Loucy (cell line): Measurements from ENCODE around the gene PRR30.

Experiments used
- H2AFZ ChIP-seq: fragments of 200-600 bp; sonication (generic); 2 replicates; pipeline ENCODE4 v1.6.0; 2016; ENCODE audit warnings: antibody characterized with exemption, mild to moderate bottlenecking, low read length, moderate library complexity
- H3F3A ChIP-seq: fragments of 200-600 bp; 2 replicates; pipeline ENCODE4 v1.6.0; 2016; ENCODE audit warnings: antibody characterized with exemption, low read depth, mild to moderate bottlenecking
- H3K27me3 ChIP-seq: fragments of 200-600 bp; sonication (generic); 2 replicates; pipeline ENCODE4 v1.6.1; 2014; ENCODE audit warnings: low read length, mild to moderate bottlenecking; ENCODE audit not compliant: insufficient read depth, poor library complexity, severe bottlenecking
- H3K36me3 ChIP-seq: fragments of 200-600 bp; sonication (generic); 2 replicates; pipeline ENCODE4 v1.6.1; 2016; ENCODE audit warnings: low read length; ENCODE audit not compliant: insufficient read depth
- H3K4me1 ChIP-seq: fragments of 200-600 bp; sonication (generic); 2 replicates; pipeline ENCODE4 v1.5.1; 2014; ENCODE audit warnings: low read length, mild to moderate bottlenecking; ENCODE audit not compliant: insufficient read depth, poor library complexity, severe bottlenecking
- H3K4me2 ChIP-seq: fragments of 200-600 bp; sonication (generic); 2 replicates; pipeline ENCODE4 v1.6.0; 2014; ENCODE audit warnings: antibody characterized with exemption, low read length, low read depth, mild to moderate bottlenecking; ENCODE audit not compliant: poor library complexity, severe bottlenecking
- H3K4me3 ChIP-seq: fragments of 200-600 bp; sonication (generic); 2 replicates; pipeline ENCODE4 v1.5.1; 2014; ENCODE audit warnings: low read length, mild to moderate bottlenecking, mixed read lengths; ENCODE audit not compliant: poor library complexity, severe bottlenecking
- H3K79me2 ChIP-seq: fragments of 200-600 bp; sonication (generic); 2 replicates; pipeline ENCODE4 v1.6.1; 2014; ENCODE audit warnings: low read length; ENCODE audit not compliant: insufficient read depth
- H3K9ac ChIP-seq: fragments of 200-600 bp; sonication (generic); 2 replicates; pipeline ENCODE4 v1.6.0; 2014; ENCODE audit warnings: mild to moderate bottlenecking, low read depth, low read length, moderate library complexity; ENCODE audit not compliant: poor library complexity, severe bottlenecking
- H3K9me2 ChIP-seq: fragments of 200-600 bp; sonication (generic); replicated peaks from 2 replicates; pipeline ENCODE4 v1.6.1; 2016; ENCODE audit warnings: low read depth, low read length, mixed read lengths
- H3K9me3 ChIP-seq: fragments of 200-600 bp; sonication (generic); 2 replicates; pipeline ENCODE4 v1.6.1; 2014; ENCODE audit warnings: mild to moderate bottlenecking, antibody characterized with exemption, low read length, low read depth; ENCODE audit not compliant: insufficient read depth
- H4K20me1 ChIP-seq: fragments of 200-600 bp; sonication (generic); 2 replicates; pipeline ENCODE4 v1.6.0; 2014; ENCODE audit warnings: antibody characterized with exemption, low read length, mild to moderate bottlenecking; ENCODE audit not compliant: insufficient read depth, poor library complexity, severe bottlenecking
- EZH2phosphoT487 ChIP-seq: fragments of 200-600 bp; IDR thresholded peaks from 2 replicates; pipeline ENCODE4 v1.6.1; 2018; ENCODE audit warnings: antibody characterized with exemption, mild to moderate bottlenecking, moderate library complexity, borderline replicate concordance
- TF ChIP-seq, protein P1 (sequence below): fragments of 200-600 bp; sonication (generic); conservative IDR thresholded peaks from 2 replicates; pipeline ENCODE4 v1.5.1; 2014; ENCODE audit warnings: mild to moderate bottlenecking, antibody characterized with exemption, low read length

PRR30 gene

GRCh38 chr2:27095745-27096651, 43.2 kb downstream of the PRR30 start:
- no peaks in the 10 kb centered on the region for H3K36me3 ChIP-seq
- no peaks in the 10 kb centered on the region for H3K27me3 ChIP-seq
- H3K4me2 ChIP-seq: no peak overlapping the region
- H3F3A ChIP-seq: no peaks in the 10 kb centered on the region
- no peaks in the 10 kb centered on the region for H4K20me1 ChIP-seq
- no peaks in the 10 kb centered on the region for H3K79me2 ChIP-seq
- no peak for TF ChIP-seq EZH2phosphoT487
- TF ChIP-seq, protein P1, sequence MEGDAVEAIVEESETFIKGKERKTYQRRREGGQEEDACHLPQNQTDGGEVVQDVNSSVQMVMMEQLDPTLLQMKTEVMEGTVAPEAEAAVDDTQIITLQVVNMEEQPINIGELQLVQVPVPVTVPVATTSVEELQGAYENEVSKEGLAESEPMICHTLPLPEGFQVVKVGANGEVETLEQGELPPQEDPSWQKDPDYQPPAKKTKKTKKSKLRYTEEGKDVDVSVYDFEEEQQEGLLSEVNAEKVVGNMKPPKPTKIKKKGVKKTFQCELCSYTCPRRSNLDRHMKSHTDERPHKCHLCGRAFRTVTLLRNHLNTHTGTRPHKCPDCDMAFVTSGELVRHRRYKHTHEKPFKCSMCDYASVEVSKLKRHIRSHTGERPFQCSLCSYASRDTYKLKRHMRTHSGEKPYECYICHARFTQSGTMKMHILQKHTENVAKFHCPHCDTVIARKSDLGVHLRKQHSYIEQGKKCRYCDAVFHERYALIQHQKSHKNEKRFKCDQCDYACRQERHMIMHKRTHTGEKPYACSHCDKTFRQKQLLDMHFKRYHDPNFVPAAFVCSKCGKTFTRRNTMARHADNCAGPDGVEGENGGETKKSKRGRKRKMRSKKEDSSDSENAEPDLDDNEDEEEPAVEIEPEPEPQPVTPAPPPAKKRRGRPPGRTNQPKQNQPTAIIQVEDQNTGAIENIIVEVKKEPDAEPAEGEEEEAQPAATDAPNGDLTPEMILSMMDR: no peak
- peak overlapping the region; percentile 1; the same call in 1 of the 2 replicates for H2AFZ ChIP-seq
- H3K9me2 ChIP-seq: no peaks in the 10 kb centered on the region
- H3K4me3 ChIP-seq: no peak overlapping the region
- H3K9me3 ChIP-seq: no peaks in the 10 kb centered on the region
- no peaks in the 10 kb centered on the region for H3K4me1 ChIP-seq
- no peak overlapping the region for H3K9ac ChIP-seq

- Histone ChIP-seq H3K9me3 (no peaks in the 10 kb centered on the region), H3K4me3 (no peak overlapping the region), H3K27me3 (no peaks in the 10 kb centered on the region), H3F3A (no peaks in the 10 kb centered on the region), H3K4me2 (no peak overlapping the region), H3K9ac (no peak overlapping the region), H3K4me1 (no peaks in the 10 kb centered on the region), H3K9me2 (no peaks in the 10 kb centered on the region), H3K79me2 (no peaks in the 10 kb centered on the region), H4K20me1 (no peaks in the 10 kb centered on the region), H2AFZ (no peak overlapping the region), H3K36me3 (no peaks in the 10 kb centered on the region)
- no peak for TF ChIP-seq EZH2phosphoT487
- TF ChIP-seq, protein P1: no peak
Measured at GRCh38 chr2:27095427-27095744, 43.8 kb downstream of the PRR30 start.

GRCh38 chr2:27094353-27094984, 44.7 kb downstream of the PRR30 start:
- no peaks in the 10 kb centered on the region for H3K9me2 ChIP-seq
- TF ChIP-seq, protein P1: no peak
- TF ChIP-seq EZH2phosphoT487: no peak
- no peak overlapping the region for H3K4me2 ChIP-seq
- H3F3A ChIP-seq: no peaks in the 10 kb centered on the region
- no peaks in the 10 kb centered on the region for H3K4me1 ChIP-seq
- H3K79me2 ChIP-seq: no peaks in the 10 kb centered on the region
- H4K20me1 ChIP-seq: no peaks in the 10 kb centered on the region
- no peak overlapping the region for H3K4me3 ChIP-seq
- H3K9ac ChIP-seq: no peak overlapping the region
- H2AFZ ChIP-seq: no peak overlapping the region
- no peaks in the 10 kb centered on the region for H3K36me3 ChIP-seq
- no peaks in the 10 kb centered on the region for H3K27me3 ChIP-seq
- H3K9me3 ChIP-seq: no peaks in the 10 kb centered on the region
